Measurements from ENCODE around the gene ACTA2.

The ACTA2 gene

GRCh38 chr10:88987840-88988239 is 35.3 kb upstream of the ACTA2 start:
- no peak for TF ChIP-seq CTCF (IDR thresholded peaks at IDR 0.05; ENCODE audit: borderline replicate concordance, insufficient read depth, low read depth, low read length)
- H3K4me3 ChIP-seq (ENCODE audit: low read depth, low read length), result no peak overlapping the region

GRCh38 chr10:88987243-88987725 is 34.7 kb upstream of the ACTA2 start:
- TF ChIP-seq CTCF (IDR thresholded peaks at IDR 0.05; ENCODE audit: borderline replicate concordance, insufficient read depth, low read depth, low read length), result no peak
- no peak overlapping the region for H3K4me3 ChIP-seq (ENCODE audit: low read depth, low read length)

- no peak for TF ChIP-seq CTCF (IDR thresholded peaks at IDR 0.05; ENCODE audit: borderline replicate concordance, insufficient read depth, low read depth, low read length)
- H3K4me3 ChIP-seq (ENCODE audit: low read depth, low read length), result no peak overlapping the region
These were observed 34.1 kb upstream of the ACTA2 start for GRCh38 chr10:88986549-88987242.

GRCh38 chr10:88984525-88984924 is 32.0 kb upstream of the ACTA2 start:
- TF ChIP-seq CTCF (IDR thresholded peaks at IDR 0.05; ENCODE audit: borderline replicate concordance, insufficient read depth, low read depth, low read length), result no peak
- H3K4me3 ChIP-seq (ENCODE audit: low read depth, low read length), result no peak overlapping the region

- no peak overlapping the region for H3K4me3 ChIP-seq (ENCODE audit: low read depth, low read length)
- no peak for TF ChIP-seq CTCF (IDR thresholded peaks at IDR 0.05; ENCODE audit: borderline replicate concordance, insufficient read depth, low read depth, low read length)
These were observed 31.4 kb upstream of the ACTA2 start for GRCh38 chr10:88983939-88984338.

- no peak for TF ChIP-seq CTCF (IDR thresholded peaks at IDR 0.05; ENCODE audit: borderline replicate concordance, insufficient read depth, low read depth, low read length)
- no peak overlapping the region for H3K4me3 ChIP-seq (ENCODE audit: low read depth, low read length)
These were observed 30.6 kb upstream of the ACTA2 start for GRCh38 chr10:88983206-88983605.

- TF ChIP-seq CTCF (IDR thresholded peaks at IDR 0.05; ENCODE audit: borderline replicate concordance, insufficient read depth, low read depth, low read length), result no peak
- no peak overlapping the region for H3K4me3 ChIP-seq (ENCODE audit: low read depth, low read length)
These were observed 29.8 kb upstream of the ACTA2 start for GRCh38 chr10:88982366-88982765.
